ENCODE data around the gene SELENOI.

GRCh38 chr2:26421961-26422360 lies 76.0 kb downstream of the SELENOI start:
- TF ChIP-seq POLR2A (IDR thresholded peaks at IDR 0.05), result no peak
- no peak for TF ChIP-seq EP300 (IDR thresholded peaks at IDR 0.05)
